PC-3 (cell line): ENCODE data around the gene LAMA2.

Experiments used
- EZH2phosphoT487 ChIP-seq: fragments of 300-600 bp; sonication (generic); IDR thresholded peaks from 2 replicates; pipeline ENCODE4 v1.6.1; 2018; ENCODE audit warnings: mild to moderate bottlenecking, antibody characterized with exemption, low read length, borderline replicate concordance
- TF ChIP-seq, protein P1 (sequence below): fragments of 300-600 bp; sonication (generic); conservative IDR thresholded peaks from 2 replicates; pipeline ENCODE4 v1.5.1; 2017; ENCODE audit warnings: antibody characterized with exemption, low read depth, mild to moderate bottlenecking, low read length

- TF ChIP-seq, protein P1, sequence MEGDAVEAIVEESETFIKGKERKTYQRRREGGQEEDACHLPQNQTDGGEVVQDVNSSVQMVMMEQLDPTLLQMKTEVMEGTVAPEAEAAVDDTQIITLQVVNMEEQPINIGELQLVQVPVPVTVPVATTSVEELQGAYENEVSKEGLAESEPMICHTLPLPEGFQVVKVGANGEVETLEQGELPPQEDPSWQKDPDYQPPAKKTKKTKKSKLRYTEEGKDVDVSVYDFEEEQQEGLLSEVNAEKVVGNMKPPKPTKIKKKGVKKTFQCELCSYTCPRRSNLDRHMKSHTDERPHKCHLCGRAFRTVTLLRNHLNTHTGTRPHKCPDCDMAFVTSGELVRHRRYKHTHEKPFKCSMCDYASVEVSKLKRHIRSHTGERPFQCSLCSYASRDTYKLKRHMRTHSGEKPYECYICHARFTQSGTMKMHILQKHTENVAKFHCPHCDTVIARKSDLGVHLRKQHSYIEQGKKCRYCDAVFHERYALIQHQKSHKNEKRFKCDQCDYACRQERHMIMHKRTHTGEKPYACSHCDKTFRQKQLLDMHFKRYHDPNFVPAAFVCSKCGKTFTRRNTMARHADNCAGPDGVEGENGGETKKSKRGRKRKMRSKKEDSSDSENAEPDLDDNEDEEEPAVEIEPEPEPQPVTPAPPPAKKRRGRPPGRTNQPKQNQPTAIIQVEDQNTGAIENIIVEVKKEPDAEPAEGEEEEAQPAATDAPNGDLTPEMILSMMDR: no peak
- TF ChIP-seq EZH2phosphoT487: no peak
Observed at GRCh38 chr6:129508477-129509145, 625.7 kb downstream of the LAMA2 start.
